Heart left ventricle (tissue), 13 donors: ENCODE results near the gene ULK4.

Experiments used
- CTCF ChIP-seq, 12 donors: fragments of 200-600 bp; sonication (generic) in 4 of 12; IDR thresholded peaks; one replicate each; pipeline versions ENCODE4 v1.5.0 to v1.8.0; 2018 to 2022; ENCODE audit warnings: antibody characterized with exemption in 12 of 12, mild to moderate bottlenecking in 5 of 12
- POLR2A ChIP-seq, 2 donors: fragments of 450-650 bp; IDR thresholded peaks; one replicate each; pipeline ENCODE4 v1.6.1; 2017; ENCODE audit warnings: antibody characterized with exemption in 2 of 2, mild to moderate bottlenecking in 2 of 2, moderate library complexity in 2 of 2
- donor health status: ischemic (EF 13 %, LVEDD 7.1; RV severe dilation, severe dysfunction).
- donor health status: DM: no; HTN: yes; CAD: no.
- donor health status: DM: no; HTN: no; CAD: no.
- donor health status: ischemic (EF 25% LVEDD 6.9; RV normal size, moderate dysfunction).
- donor health status: ischemic (EF 25% LVEDD 5.7; RV mildly dilated, moderate dysfunction).
- donor health status: ischemic (EF 35%, LVEDD 5.7; RV mildly dilated, moderate dysfunction).
- donor health status: nonischemic (EF 11% LVEDD 7.7; RV severe dilation, severe dysfunction).
- donor health status: DM: yes; HTN: yes; CAD: no.
- donor health status: PGD.
- donor health status: ischemic (EF 29% LVEDD 5.4; RV normal size, mild dysfunction).
- donor health status: nonischemic (EF 23%, LVEDD 6.1; RV moderate dilation, normal function).

- TF ChIP-seq CTCF (IDR thresholded peaks at IDR 0.05) (no peak), POLR2A (IDR thresholded peaks at IDR 0.05) (no peak)
Observed at GRCh38 chr3:41972802-41973201, 10.9 kb upstream of the ULK4 start.
